ENCODE measurements around the gene ADAM15.

ADAM15 gene

GRCh38 chr1:155044812-155045657 is 6.1 kb upstream of the ADAM15 start (continued):
- TF ChIP-seq BCL6B (tag by site-specific recombination; IDR thresholded peaks at IDR 0.05) = no peak
- no peak for TF ChIP-seq ZNF544 (tag by site-specific recombination; IDR thresholded peaks at IDR 0.05)
- no peak for TF ChIP-seq AEBP2 (tag by site-specific recombination; IDR thresholded peaks at IDR 0.05; ENCODE audit: borderline replicate concordance)
- TF ChIP-seq ZNF398 (tag by site-specific recombination; IDR thresholded peaks at IDR 0.05) = peak; percentile 72
- peak; percentile 77 for TF ChIP-seq ZBTB48 (tag by site-specific recombination; IDR thresholded peaks at IDR 0.05)
- no peak for TF ChIP-seq GLIS2 (tag by site-specific recombination; IDR thresholded peaks at IDR 0.05)
- TF ChIP-seq ZIC2 (tag by site-specific recombination; IDR thresholded peaks at IDR 0.05) = no peak
- TF ChIP-seq ZNF335 (tag by site-specific recombination; conservative IDR thresholded peaks at IDR 0.05) = peak; percentile 39; the same call in 1 of the 2 replicates
- TF ChIP-seq ZSCAN30 (tag by site-specific recombination; IDR thresholded peaks at IDR 0.05) = 0 out of 2 replicates have a peak, but pooled peaks have one; percentile 30
- TF ChIP-seq PRDM1 (tag by site-specific recombination; IDR thresholded peaks at IDR 0.05) = 0 out of 2 replicates have a peak, but pooled peaks have one; percentile 15
- peak; percentile 68; the same call in 1 of the 2 replicates for TF ChIP-seq ZNF394 (tag by site-specific recombination; IDR thresholded peaks at IDR 0.05; ENCODE audit: borderline replicate concordance)
- peak; percentile 47; the same call in 1 of the 2 replicates for TF ChIP-seq ZNF692 (tag by site-specific recombination; IDR thresholded peaks at IDR 0.05)
- TF ChIP-seq ZNF366 (tag by site-specific recombination; conservative IDR thresholded peaks at IDR 0.05) = peak; percentile 78; the same call in 1 of the 2 replicates
- peak; percentile 59; the same call in 1 of the 2 replicates for TF ChIP-seq ZNF629 (tag by site-specific recombination; IDR thresholded peaks at IDR 0.05)
- peak; percentile 36 for TF ChIP-seq PATZ1 (tag by site-specific recombination; IDR thresholded peaks at IDR 0.05)
- peak; percentile 61; the same call in 1 of the 2 replicates for TF ChIP-seq SP7 (tag by site-specific recombination; IDR thresholded peaks at IDR 0.05)
- TF ChIP-seq ZNF654 (tag by site-specific recombination; IDR thresholded peaks at IDR 0.05; ENCODE audit: low read depth) = peak; percentile 55

Data from HEK293 (cell line).